ENCODE data around the gene EFNA5. TPM values are rescaled to one million over a fixed set of nuclear protein-coding genes. Genes with fewer than 3 reads are reported as not detected.

Gene EFNA5
- total RNA-seq, 4 donors from 2014 or later, result 1.2 to 22.7 (median 9.4) TPM

DNA sequence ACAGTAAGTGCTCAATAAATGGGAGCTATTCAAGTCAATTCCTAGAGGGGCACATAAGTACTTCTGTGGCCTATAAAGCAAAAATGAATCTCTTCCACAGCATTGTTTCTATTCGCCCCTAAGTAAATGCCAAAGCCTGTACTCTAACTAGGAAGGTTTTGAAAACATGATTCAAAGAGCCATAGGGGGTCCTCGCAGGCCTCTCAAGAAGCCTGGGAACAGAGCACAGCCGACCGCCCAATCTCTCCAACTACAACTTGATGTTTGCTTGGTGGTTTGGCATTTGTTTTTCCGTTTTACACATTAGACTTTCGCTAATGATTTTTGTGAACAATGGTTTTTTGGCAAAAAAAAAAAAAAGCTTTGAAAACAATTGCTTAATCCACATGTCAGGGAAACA lies 19.4 kb downstream of the EFNA5 start:
- Histone ChIP-seq H3K36me3 (no peaks in the 10 kb centered on the region), H3K4me3 (no peak overlapping the region), H3K27ac (no peak overlapping the region), H3K27me3 (no peaks in the 10 kb centered on the region), H3K9me3 (no peaks in the 10 kb centered on the region), H3K4me1 (no peaks in the 10 kb centered on the region)
- no peak for DNase-seq
- TF ChIP-seq POLR2A (IDR thresholded peaks at IDR 0.05), result no peak
- no peak for TF ChIP-seq CTCF (IDR thresholded peaks at IDR 0.05)
- intact Hi-C loops (cut with DNase I; ENCODE audit: low total_unique reads), result no loop called here

DNA sequence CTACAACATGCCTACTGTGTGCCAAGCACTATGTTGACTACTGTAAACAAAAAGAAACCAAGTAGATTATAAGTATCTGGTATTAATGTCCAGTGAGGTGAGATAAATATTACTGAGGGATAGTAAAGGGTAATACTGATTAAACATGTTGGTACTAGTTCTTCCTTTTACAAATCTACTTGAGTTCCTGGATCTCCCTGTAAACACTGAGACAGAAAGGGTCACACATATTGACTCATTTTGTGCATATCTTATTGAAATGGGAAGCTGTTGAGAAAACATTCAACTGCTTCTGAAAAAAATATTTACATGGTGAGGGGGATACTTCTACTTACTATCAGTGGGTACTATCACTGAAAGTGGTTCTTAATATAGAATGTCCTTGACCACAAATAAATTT lies 24.3 kb downstream of the EFNA5 start:
- H3K4me1 ChIP-seq, result no peaks in the 10 kb centered on the region
- H3K27me3 ChIP-seq, result no peaks in the 10 kb centered on the region
- no peak overlapping the region for H3K27ac ChIP-seq
- H3K4me3 ChIP-seq, result no peak overlapping the region
- no peaks in the 10 kb centered on the region for H3K36me3 ChIP-seq
- TF ChIP-seq CTCF (IDR thresholded peaks at IDR 0.05) (no peak), POLR2A (IDR thresholded peaks at IDR 0.05) (no peak)
- H3K9me3 ChIP-seq, result no peaks in the 10 kb centered on the region
- DNase-seq, result no peak
- intact Hi-C loops (cut with DNase I; ENCODE audit: low total_unique reads), result no loop called here

DNA sequence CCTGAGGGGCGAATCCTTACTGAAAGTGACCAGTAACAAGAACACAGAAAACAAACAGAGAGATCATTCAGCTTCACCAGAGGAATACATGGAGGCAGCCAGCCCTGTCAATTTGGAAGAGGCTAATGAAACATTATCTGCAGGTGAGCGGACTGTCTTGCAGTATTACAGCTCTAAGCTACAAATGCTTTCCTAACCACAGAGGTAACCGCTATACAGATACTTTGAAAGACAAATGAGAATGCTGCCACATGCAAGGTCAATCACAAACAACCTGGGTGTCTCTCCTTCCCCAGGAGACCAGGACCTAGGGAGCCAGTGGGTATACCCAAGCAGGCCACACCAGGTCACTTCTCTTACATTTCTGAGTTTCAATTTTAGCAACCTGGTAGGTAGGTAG lies 30.2 kb downstream of the EFNA5 start:
- intact Hi-C loops (cut with DNase I; ENCODE audit: low total_unique reads), result no loop called here
- TF ChIP-seq POLR2A (IDR thresholded peaks at IDR 0.05) (no peak), CTCF (IDR thresholded peaks at IDR 0.05) (no peak)

GRCh38 chr5:107639990-107640389 lies 30.7 kb downstream of the EFNA5 start:
- Histone ChIP-seq H3K4me1 (no peaks in the 10 kb centered on the region), H3K27me3 (no peaks in the 10 kb centered on the region), H3K4me3 (no peak overlapping the region), H3K9me3 (no peaks in the 10 kb centered on the region), H3K27ac (no peak overlapping the region), H3K36me3 (no peaks in the 10 kb centered on the region)
- intact Hi-C loops (cut with DNase I; ENCODE audit: low total_unique reads), result no loop called here
- no peak for TF ChIP-seq CTCF (IDR thresholded peaks at IDR 0.05)
- no peak for TF ChIP-seq POLR2A (IDR thresholded peaks at IDR 0.05)
- no peak for DNase-seq

More for the DNA sequence above, 30.2 kb downstream of the EFNA5 start:
- Histone ChIP-seq H3K9me3 (no peaks in the 10 kb centered on the region), H3K4me1 (no peaks in the 10 kb centered on the region), H3K36me3 (no peaks in the 10 kb centered on the region), H3K27me3 (no peaks in the 10 kb centered on the region), H3K27ac (no peak overlapping the region), H3K4me3 (no peak overlapping the region)
- DNase-seq, result no peak

- H3K4me1 ChIP-seq, result no peaks in the 10 kb centered on the region
- H3K36me3 ChIP-seq, result no peaks in the 10 kb centered on the region
- intact Hi-C loops (cut with DNase I; ENCODE audit: low total_unique reads), result no loop called here
- H3K4me3 ChIP-seq, result no peak overlapping the region
- no peak for DNase-seq
- TF ChIP-seq CTCF (IDR thresholded peaks at IDR 0.05) (no peak), POLR2A (IDR thresholded peaks at IDR 0.05) (no peak)
- no peaks in the 10 kb centered on the region for H3K27me3 ChIP-seq
- H3K27ac ChIP-seq, result no peak overlapping the region
- H3K9me3 ChIP-seq, result no peaks in the 10 kb centered on the region
These were observed 34.2 kb downstream of the EFNA5 start for GRCh38 chr5:107636555-107636954.

Measured in uterus (tissue), 4 donors.